Measurements from ENCODE around the gene NACC2.

The NACC2 gene

GRCh38 chr9:136091582-136092352 is 3.3 kb downstream of the NACC2 start:
- no peak for DNase-seq

DNA sequence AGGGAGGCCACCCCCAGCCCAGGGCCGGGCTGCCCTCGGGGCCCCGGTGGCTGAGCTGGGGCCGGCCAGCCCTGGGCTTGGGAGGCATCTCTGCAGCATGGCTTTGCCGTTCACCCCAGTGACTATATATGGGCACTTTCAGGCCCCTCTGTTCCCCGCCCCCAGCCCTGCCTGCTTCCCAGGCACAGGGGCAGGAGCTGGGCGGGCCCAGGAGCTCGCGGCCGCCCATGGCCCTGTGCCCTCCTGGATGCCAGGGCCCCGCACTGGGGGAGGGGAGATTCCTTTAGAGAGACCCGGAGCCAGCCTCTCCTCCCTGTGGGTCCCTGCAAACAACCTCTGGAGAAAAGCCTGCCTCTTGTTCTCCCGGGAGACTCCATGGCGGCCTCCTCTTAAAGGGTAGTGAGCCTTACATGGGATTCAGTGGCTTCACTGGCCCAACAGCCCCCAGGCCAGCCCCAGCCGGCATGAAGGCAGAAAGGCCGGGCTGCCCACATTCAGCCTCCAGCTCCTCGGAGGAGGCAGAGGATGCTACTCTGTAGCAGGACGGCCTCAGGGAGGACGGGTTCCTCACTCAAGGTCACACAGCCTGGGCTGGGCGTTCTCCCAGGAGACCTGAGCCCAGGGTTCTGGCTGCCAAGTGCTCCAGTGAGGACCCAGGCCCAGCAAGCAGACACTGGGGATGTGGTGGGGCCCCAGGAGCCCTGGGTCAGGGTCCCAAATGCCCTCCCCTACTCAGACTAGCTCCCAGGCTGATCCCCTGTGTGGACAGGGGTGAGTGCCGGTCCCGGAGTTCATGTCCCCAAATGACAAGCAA is 4.1 kb downstream of the NACC2 start:
- DNase-seq: no peak

DNA sequence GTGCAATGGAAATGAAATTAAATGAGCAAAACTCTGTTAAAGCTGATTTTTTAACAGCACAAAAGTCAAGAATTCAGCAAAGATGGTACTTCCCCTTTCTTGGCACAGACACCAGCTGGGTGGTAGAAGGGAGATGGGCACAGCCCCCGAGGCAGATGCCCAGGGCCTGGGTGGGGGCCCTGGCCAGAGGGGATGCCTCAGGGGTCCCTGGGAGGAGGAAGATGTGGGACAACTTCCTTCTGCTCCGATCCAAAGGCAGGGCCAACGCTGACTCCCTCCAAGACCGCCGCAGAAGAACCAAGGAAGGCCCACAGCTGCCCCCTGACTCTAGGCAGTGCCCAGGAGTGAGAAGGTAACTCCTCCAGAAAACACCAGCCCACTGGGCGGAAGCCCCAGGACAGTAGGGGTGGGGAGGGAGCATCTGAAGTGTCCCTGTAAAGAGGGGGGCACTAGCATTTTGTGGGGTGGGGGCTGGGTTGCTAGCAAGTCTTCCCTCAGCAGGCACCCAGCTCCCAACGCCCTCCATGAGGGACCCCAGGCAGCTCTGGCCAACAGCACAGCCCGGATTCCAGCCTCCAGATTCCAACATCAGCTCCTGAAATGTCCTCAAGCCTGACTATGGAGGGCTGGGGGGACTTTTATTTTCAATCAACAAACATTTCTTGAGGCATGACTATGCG is 4.9 kb downstream of the NACC2 start:
- DNase-seq: no peak

- DNase-seq: no peak
These were observed 5.4 kb downstream of the NACC2 start for GRCh38 chr9:136089697-136090045.

- no peak for DNase-seq
These were observed 6.0 kb downstream of the NACC2 start for GRCh38 chr9:136088939-136089696.

DNA sequence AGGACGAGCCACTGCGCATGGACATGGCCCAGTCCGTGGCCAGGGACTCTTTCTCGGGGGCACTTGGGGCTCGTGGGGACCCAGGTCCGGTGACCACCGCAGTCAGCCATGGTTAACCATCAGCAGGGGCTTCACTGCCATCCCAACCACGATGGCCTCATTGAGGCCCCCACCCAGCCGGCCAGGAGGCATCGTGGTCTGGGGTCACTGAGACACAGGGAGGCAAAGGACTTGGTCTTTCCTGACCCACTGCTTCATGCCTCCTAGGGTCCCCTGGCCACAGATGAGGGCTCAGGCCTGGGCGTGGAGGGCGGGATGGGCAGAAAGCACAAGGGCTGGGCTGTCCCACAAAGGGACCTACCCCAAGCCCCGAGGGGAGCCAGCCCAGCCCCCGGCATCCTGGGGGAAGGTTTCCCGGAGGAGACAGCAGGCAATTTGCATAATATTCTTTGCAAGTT is 6.6 kb downstream of the NACC2 start:
- no peak for DNase-seq

- DNase-seq: no peak
These were observed 7.2 kb downstream of the NACC2 start for GRCh38 chr9:136087741-136088480.

- no peak for DNase-seq
These were observed 7.9 kb downstream of the NACC2 start for GRCh38 chr9:136086951-136087740.

DNA sequence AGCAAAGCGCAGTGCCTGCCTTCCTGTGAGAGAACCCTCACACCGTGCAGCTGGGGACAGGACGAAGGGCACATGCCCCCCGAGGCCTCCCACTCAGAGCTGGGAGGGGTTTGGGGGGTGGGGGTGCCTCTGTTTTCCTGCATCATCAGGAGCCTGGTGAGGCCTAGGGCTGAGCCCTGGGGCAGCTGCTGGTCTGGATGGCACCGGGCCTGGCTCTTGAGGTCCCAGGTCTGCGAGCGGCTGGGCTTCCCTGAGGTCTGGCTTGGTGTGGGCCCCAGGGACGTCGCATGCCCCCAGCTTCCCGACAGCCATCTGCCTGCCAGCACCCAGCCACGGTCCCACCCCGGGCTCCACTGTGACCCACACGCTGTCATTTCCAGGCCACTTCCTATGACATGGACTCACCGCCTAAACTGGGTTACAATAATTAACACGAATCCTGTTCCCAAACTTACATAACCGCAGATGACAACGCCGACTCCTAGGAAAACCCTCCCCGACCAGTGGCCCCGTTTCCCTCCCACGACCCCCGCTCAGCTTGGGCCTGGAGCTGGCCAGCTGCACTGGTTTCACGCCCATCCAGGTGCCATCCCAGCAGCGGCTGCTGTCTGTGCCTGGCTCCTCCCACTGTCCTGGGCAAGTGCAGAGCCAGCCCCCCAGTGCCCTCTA is 8.7 kb downstream of the NACC2 start:
- DNase-seq: no peak

DNA sequence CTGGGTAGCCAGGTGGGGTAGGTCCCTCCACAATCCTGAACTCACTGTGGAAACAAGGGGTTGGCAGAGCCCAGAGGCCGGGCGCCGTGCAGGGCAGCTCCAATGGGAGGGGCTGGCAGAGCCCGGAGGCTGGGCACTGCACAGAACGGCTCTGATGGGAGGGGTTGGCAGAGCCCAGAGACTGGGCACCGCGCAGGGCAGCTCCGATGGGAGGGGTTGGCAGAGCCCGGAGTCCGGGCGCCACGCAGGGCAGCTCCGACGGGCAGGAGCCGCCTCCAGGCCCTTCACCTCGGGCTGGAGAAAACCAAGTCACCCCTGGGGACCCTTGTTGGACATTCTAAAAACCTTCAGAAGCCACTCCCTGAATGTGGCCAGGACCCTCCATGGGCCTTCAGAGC is 9.3 kb downstream of the NACC2 start:
- no peak for DNase-seq

DNA sequence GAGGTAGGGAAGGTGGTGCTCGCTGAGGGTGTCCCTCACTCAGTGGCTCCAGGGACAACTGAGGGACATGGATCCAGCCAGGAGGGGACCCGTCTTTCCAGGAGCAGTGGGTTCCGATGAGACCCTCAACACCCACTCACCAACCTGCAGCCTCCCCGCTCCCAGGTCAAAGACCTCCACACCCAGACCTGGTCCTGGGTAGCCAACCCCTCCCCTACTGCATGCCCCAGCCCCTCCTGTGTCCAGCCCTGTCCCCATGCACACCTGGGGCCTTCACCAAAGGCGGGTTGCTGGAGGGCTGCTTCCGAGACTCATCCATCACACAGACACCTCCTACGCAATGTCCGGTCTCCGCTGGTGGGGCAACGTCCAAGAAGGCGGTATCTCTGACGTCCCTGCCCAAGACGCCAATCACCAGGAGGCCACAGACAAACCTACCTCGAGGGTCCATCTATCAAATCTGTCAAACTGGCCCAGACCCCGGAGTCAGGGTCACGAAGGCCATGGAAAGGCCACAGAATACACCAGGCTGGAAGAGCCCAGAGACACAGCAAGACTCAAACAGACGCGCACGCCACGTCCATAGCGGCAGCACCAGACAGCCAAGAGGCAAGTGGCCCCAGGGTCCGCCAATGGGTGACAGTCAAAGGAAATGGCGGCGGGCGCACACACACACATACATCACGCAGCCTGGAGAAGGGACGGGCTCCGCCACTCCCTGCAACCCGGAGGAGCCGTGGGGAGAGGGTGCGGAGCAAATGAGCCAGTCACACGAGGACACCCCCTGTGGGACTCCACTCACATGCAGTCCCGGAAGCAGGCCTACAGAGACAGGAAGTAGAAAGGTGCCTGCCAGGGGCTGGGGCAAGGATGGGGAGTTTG is 10.8 kb downstream of the NACC2 start:
- DNase-seq: no peak

DNA sequence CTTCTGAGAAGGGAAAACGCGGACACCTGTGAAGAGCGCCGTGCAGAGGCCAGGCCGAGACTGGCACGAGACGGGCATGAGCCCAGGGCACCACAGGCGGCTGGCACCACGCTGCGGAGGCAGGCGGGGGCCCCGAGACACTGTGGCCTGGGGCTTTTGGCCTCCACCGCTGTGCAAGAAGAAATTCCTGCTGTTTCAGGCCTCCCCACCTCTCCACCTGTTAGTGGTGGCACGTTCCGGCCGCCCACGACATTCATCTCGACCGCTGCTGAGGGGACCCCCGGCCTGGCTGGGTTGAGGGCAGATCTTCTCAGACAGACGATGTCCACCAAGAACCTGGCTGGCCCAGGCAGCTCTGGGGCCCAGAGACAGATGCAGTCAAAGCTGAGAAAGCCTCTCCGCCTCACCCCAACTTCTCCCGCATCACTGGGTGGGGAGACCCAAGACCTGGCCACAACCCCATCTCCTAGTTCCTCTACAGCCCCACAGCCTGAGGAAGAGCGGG is 11.5 kb downstream of the NACC2 start:
- DNase-seq: no peak

- no peak for DNase-seq
These were observed 12.4 kb downstream of the NACC2 start for GRCh38 chr9:136082496-136083361.

- no peak for DNase-seq
These were observed 13.1 kb downstream of the NACC2 start for GRCh38 chr9:136081826-136082495.

DNA sequence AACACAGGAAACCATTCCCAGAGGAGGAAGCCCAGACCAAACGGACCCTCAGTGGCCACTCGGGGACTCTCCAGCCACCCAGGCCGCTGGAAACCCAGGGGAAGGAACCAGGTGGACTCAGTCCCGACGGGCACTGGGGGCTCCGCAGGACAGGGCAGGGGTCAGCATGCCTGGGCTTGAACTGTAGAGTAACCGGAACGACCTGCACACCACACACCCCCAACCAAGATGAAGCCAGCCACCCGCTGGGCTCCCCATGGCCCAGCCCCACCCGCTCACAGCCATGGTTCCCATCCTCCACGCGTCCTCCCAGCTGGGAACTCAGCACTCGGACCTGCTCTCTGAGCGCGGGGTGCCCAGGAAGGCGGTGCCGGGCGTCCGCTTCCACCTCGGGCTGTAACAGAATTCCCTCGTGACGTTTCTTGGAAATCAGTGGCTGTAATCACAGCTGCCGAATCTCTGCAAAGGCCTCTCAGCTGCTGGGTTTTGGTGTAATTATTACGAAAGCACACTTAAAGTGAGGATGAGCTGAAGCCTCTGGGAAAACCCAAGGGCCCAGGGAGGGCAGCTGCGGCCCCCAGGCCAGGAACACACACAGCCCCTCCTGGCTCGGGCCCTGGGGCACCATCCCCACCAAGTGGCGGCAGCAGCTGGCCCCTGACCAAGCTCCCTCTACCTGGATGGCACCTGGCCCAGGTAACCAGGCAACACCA is 13.8 kb downstream of the NACC2 start:
- DNase-seq: no peak

DNA sequence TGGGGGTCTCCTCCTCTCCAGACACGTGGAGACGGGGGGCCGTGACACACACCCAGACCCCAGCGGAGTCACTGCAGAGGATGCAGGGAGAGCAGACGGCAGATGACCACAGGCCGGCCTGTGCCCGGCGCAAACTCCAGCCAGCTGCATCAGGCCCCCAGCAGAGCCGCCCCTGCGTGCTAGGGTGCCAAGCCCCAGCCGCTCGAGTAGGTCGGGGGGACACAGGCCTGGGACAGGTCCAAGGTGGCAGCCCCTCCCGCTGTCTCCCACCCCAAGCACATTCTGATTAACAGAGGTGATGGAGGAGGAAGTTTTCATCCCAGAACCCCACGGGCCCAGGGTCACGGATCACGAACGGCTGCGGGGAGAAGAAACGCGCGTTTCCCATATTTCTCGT is 14.4 kb downstream of the NACC2 start:
- DNase-seq: no peak

GRCh38 chr9:136079916-136080246 is 15.2 kb downstream of the NACC2 start:
- no peak for DNase-seq
